Measurements from ENCODE around the gene PYGM.

PYGM gene

DNA sequence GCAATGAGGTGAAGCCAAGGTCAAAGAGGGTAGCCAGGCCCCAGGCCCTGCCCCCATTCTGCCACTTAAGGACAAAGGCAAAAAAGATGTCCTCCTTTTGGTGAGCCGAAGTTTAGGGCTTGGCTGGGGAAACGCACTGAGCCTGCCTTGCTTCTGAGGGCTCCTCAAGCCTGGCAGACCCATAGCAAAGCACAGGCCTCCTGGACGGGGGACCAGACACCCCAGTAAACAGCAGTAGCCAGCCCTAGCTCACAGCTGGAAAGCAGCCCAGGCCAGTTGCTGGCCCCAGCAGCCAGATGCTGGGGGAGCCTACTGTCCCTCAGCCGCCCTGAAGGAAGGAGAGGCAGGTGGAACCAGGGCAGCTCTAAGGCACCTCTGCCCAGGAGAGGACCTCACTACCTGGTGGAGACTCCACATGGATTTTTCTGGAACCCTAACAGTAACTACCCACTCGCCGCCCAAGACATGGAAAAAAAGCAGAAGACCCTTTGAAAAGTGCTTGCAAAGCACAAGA, 3.8 kb upstream of the PYGM start:
- H3K79me1 ChIP-seq (ENCODE audit: low read length), result no peaks in the 10 kb centered on the region
- H3K4me3 ChIP-seq (ENCODE audit: low read depth, low read length), result no peak overlapping the region
- no peak overlapping the region for H3K23ac ChIP-seq (ENCODE audit: low read length)
- H2AFZ ChIP-seq (ENCODE audit: insufficient read depth, low read length, poor library complexity), result no peak overlapping the region
- H3K4me1 ChIP-seq (ENCODE audit: control insufficient read depth in 1 of 2, insufficient read depth in 2 of 2, low read length in 2 of 2), result peaks cover 12 to 15% of the 10 kb centered on the region in 2 experiments
- H3K14ac ChIP-seq (ENCODE audit: low read length), result no peak overlapping the region
- no peak overlapping the region for H4K12ac ChIP-seq (ENCODE audit: low read depth, low read length)
- no peak overlapping the region for H3K18ac ChIP-seq (ENCODE audit: low read length)
- no peak overlapping the region for H4K8ac ChIP-seq (ENCODE audit: low read depth, low read length)
- no peaks in the 10 kb centered on the region for H3K9me3 ChIP-seq (ENCODE audit: insufficient read depth, low read depth, low read length)
- no peak overlapping the region for H3K9ac ChIP-seq (ENCODE audit: low read length)
- no peaks in the 10 kb centered on the region for H3K79me2 ChIP-seq (ENCODE audit: control insufficient read depth, insufficient read depth, low read length, poor library complexity)
- no peak overlapping the region for H2AK5ac ChIP-seq (ENCODE audit: low read length)
- H4K91ac ChIP-seq (ENCODE audit: low read depth, low read length), result no peak overlapping the region
- WGBS (ENCODE audit: extremely low coverage, insufficient coverage, insufficient read length), result no CpG with 5 or more reads among the region's 6 CpGs
- no peak for DNase-seq
- H2BK120ac ChIP-seq (ENCODE audit: insufficient read depth, low read length, poor library complexity), result no peak overlapping the region
- no peak overlapping the region for H3K27ac ChIP-seq (ENCODE audit: low read depth, low read length)
- H3K27me3 ChIP-seq (ENCODE audit: insufficient read depth, low read length), result no peaks in the 10 kb centered on the region
- no peak overlapping the region for H2BK5ac ChIP-seq (ENCODE audit: low read depth, low read length, poor library complexity)
- no peak overlapping the region for H3K4ac ChIP-seq (ENCODE audit: low read depth, low read length)
- H2BK12ac ChIP-seq (ENCODE audit: low read length), result no peak overlapping the region
- peaks cover 58 to 65% of the 10 kb centered on the region in 2 experiments for H3K36me3 ChIP-seq (ENCODE audit: control insufficient read depth in 1 of 2, insufficient read depth in 2 of 2, low read length in 2 of 2)
- H3K4me2 ChIP-seq (ENCODE audit: low read length), result no peak overlapping the region

GRCh38 chr11:64762674-64763525, 3.1 kb upstream of the PYGM start:
- no peak overlapping the region for H3K4me3 ChIP-seq (ENCODE audit: low read depth, low read length)

GRCh38 chr11:64762277-64762673, 2.5 kb upstream of the PYGM start:
- no CpG with 5 or more reads among the region's 5 CpGs for WGBS (ENCODE audit: extremely low coverage, insufficient coverage, insufficient read length)
- Histone ChIP-seq H3K36me3 (ENCODE audit: control insufficient read depth in 1 of 2, insufficient read depth in 2 of 2, low read length in 2 of 2) (peaks cover 47 to 52% of the 10 kb centered on the region in 2 experiments), H4K8ac (ENCODE audit: low read depth, low read length) (no peak overlapping the region), H2BK5ac (ENCODE audit: low read depth, low read length, poor library complexity) (no peak overlapping the region), H3K4me3 (ENCODE audit: low read depth, low read length) (no peak overlapping the region), H3K27ac (ENCODE audit: low read depth, low read length) (no peak overlapping the region), H2BK120ac (ENCODE audit: insufficient read depth, low read length, poor library complexity) (no peak overlapping the region), H4K91ac (ENCODE audit: low read depth, low read length) (no peak overlapping the region), H2BK12ac (ENCODE audit: low read length) (no peak overlapping the region), H3K4ac (ENCODE audit: low read depth, low read length) (no peak overlapping the region), H3K4me1 (ENCODE audit: control insufficient read depth in 1 of 2, insufficient read depth in 2 of 2, low read length in 2 of 2) (peaks cover 12 to 15% of the 10 kb centered on the region in 2 experiments), H3K79me2 (ENCODE audit: control insufficient read depth, insufficient read depth, low read length, poor library complexity) (no peaks in the 10 kb centered on the region), H3K27me3 (ENCODE audit: insufficient read depth, low read length) (no peaks in the 10 kb centered on the region), H3K9ac (ENCODE audit: low read length) (no peak overlapping the region), H3K18ac (ENCODE audit: low read length) (no peak overlapping the region), H3K23ac (ENCODE audit: low read length) (no peak overlapping the region), H3K14ac (ENCODE audit: low read length) (no peak overlapping the region), H3K4me2 (ENCODE audit: low read length) (no peak overlapping the region), H3K9me3 (ENCODE audit: insufficient read depth, low read depth, low read length) (no peaks in the 10 kb centered on the region), H2AFZ (ENCODE audit: insufficient read depth, low read length, poor library complexity) (no peak overlapping the region), H2AK5ac (ENCODE audit: low read length) (no peak overlapping the region), H4K12ac (ENCODE audit: low read depth, low read length) (peak overlapping the region; percentile 45), H3K79me1 (ENCODE audit: low read length) (no peaks in the 10 kb centered on the region)
- DNase-seq, result no peak

More at GRCh38 chr11:64762674-64763525, 3.1 kb upstream of the PYGM start:
- H2AK5ac ChIP-seq (ENCODE audit: low read length), result no peak overlapping the region
- H3K9me3 ChIP-seq (ENCODE audit: insufficient read depth, low read depth, low read length), result no peaks in the 10 kb centered on the region
- no peak for DNase-seq
- no peaks in the 10 kb centered on the region for H3K27me3 ChIP-seq (ENCODE audit: insufficient read depth, low read length)
- no peak overlapping the region for H3K14ac ChIP-seq (ENCODE audit: low read length)
- H3K27ac ChIP-seq (ENCODE audit: low read depth, low read length), result no peak overlapping the region
- no peak overlapping the region for H3K18ac ChIP-seq (ENCODE audit: low read length)
- H3K79me1 ChIP-seq (ENCODE audit: low read length), result no peaks in the 10 kb centered on the region
- H4K91ac ChIP-seq (ENCODE audit: low read depth, low read length), result no peak overlapping the region
- H3K4ac ChIP-seq (ENCODE audit: low read depth, low read length), result no peak overlapping the region
- no peak overlapping the region for H2BK5ac ChIP-seq (ENCODE audit: low read depth, low read length, poor library complexity)
- no peaks in the 10 kb centered on the region for H3K79me2 ChIP-seq (ENCODE audit: control insufficient read depth, insufficient read depth, low read length, poor library complexity)
- H3K4me2 ChIP-seq (ENCODE audit: low read length), result no peak overlapping the region
- no peak overlapping the region for H2BK12ac ChIP-seq (ENCODE audit: low read length)
- no peak overlapping the region for H3K9ac ChIP-seq (ENCODE audit: low read length)
- no peak overlapping the region for H2BK120ac ChIP-seq (ENCODE audit: insufficient read depth, low read length, poor library complexity)
- peaks cover 53 to 58% of the 10 kb centered on the region in 2 experiments for H3K36me3 ChIP-seq (ENCODE audit: control insufficient read depth in 1 of 2, insufficient read depth in 2 of 2, low read length in 2 of 2)
- H3K23ac ChIP-seq (ENCODE audit: low read length), result no peak overlapping the region
- no peak overlapping the region for H4K12ac ChIP-seq (ENCODE audit: low read depth, low read length)
- no peak overlapping the region for H4K8ac ChIP-seq (ENCODE audit: low read depth, low read length)
- H2AFZ ChIP-seq (ENCODE audit: insufficient read depth, low read length, poor library complexity), result no peak overlapping the region
- no CpG with 5 or more reads among the region's 13 CpGs for WGBS (ENCODE audit: extremely low coverage, insufficient coverage, insufficient read length)
- peaks cover 12 to 15% of the 10 kb centered on the region in 2 experiments for H3K4me1 ChIP-seq (ENCODE audit: control insufficient read depth in 1 of 2, insufficient read depth in 2 of 2, low read length in 2 of 2)

- H3K79me1 ChIP-seq (ENCODE audit: low read length), result no peaks in the 10 kb centered on the region
- H2BK5ac ChIP-seq (ENCODE audit: low read depth, low read length, poor library complexity), result no peak overlapping the region
- H3K18ac ChIP-seq (ENCODE audit: low read length), result no peak overlapping the region
- no peak overlapping the region for H2AK5ac ChIP-seq (ENCODE audit: low read length)
- H3K4me3 ChIP-seq (ENCODE audit: low read depth, low read length), result no peak overlapping the region
- peaks cover 34 to 38% of the 10 kb centered on the region in 2 experiments for H3K36me3 ChIP-seq (ENCODE audit: control insufficient read depth in 1 of 2, insufficient read depth in 2 of 2, low read length in 2 of 2)
- no peak overlapping the region for H2AFZ ChIP-seq (ENCODE audit: insufficient read depth, low read length, poor library complexity)
- H2BK120ac ChIP-seq (ENCODE audit: insufficient read depth, low read length, poor library complexity), result no peak overlapping the region
- no peak overlapping the region for H4K91ac ChIP-seq (ENCODE audit: low read depth, low read length)
- DNase-seq, result no peak
- H3K27me3 ChIP-seq (ENCODE audit: insufficient read depth, low read length), result no peaks in the 10 kb centered on the region
- no peaks in the 10 kb centered on the region for H3K9me3 ChIP-seq (ENCODE audit: insufficient read depth, low read depth, low read length)
- H3K14ac ChIP-seq (ENCODE audit: low read length), result no peak overlapping the region
- no peak overlapping the region for H3K23ac ChIP-seq (ENCODE audit: low read length)
- H4K12ac ChIP-seq (ENCODE audit: low read depth, low read length), result no peak overlapping the region
- no peak overlapping the region for H3K4me2 ChIP-seq (ENCODE audit: low read length)
- H2BK12ac ChIP-seq (ENCODE audit: low read length), result no peak overlapping the region
- no CpG with 5 or more reads among the region's 7 CpGs for WGBS (ENCODE audit: extremely low coverage, insufficient coverage, insufficient read length)
- peaks cover 12 to 15% of the 10 kb centered on the region in 2 experiments for H3K4me1 ChIP-seq (ENCODE audit: control insufficient read depth in 1 of 2, insufficient read depth in 2 of 2, low read length in 2 of 2)
- no peak overlapping the region for H3K4ac ChIP-seq (ENCODE audit: low read depth, low read length)
- H4K8ac ChIP-seq (ENCODE audit: low read depth, low read length), result no peak overlapping the region
- no peaks in the 10 kb centered on the region for H3K79me2 ChIP-seq (ENCODE audit: control insufficient read depth, insufficient read depth, low read length, poor library complexity)
- no peak overlapping the region for H3K9ac ChIP-seq (ENCODE audit: low read length)
- no peak overlapping the region for H3K27ac ChIP-seq (ENCODE audit: low read depth, low read length)
These were observed 1.1 kb upstream of the PYGM start for GRCh38 chr11:64760759-64761420.

Measured in trophoblast cell (in vitro differentiated cells and primary cell).